Measurements from ENCODE around the gene CCDC158.

The CCDC158 gene

GRCh38 chr4:76280488-76281441 lies 140.2 kb downstream of the CCDC158 start:
- Histone ChIP-seq H3K9me3 (ENCODE audit: insufficient read depth, low read length) (no peaks in the 10 kb centered on the region), H3F3A (ENCODE audit: insufficient read depth) (no peaks in the 10 kb centered on the region), H3K79me2 (ENCODE audit: insufficient read depth, low read length) (no peaks in the 10 kb centered on the region), H3K4me3 (ENCODE audit: insufficient read depth, low read length, poor library complexity, severe bottlenecking) (no peak overlapping the region), H3K4me2 (ENCODE audit: low read depth, low read length, poor library complexity, severe bottlenecking) (no peak overlapping the region), H3K27ac (ENCODE audit: low read depth, low read length) (no peak overlapping the region), H2AFZ (ENCODE audit: low read depth, low read length, severe bottlenecking) (no peak overlapping the region), H3K36me3 (ENCODE audit: low read length) (no peaks in the 10 kb centered on the region), H3K9ac (ENCODE audit: low read length) (no peak overlapping the region), H3K27me3 (ENCODE audit: low read length) (no peaks in the 10 kb centered on the region), H3K9me2 (replicated peaks; ENCODE audit: insufficient read depth, low read length) (no peaks in the 10 kb centered on the region), H4K20me1 (ENCODE audit: low read depth, low read length) (no peaks in the 10 kb centered on the region)
- TF ChIP-seq EZH2phosphoT487 (conservative IDR thresholded peaks at IDR 0.05; ENCODE audit: low read length) = no peak
- no peak for TF ChIP-seq CTCF (IDR thresholded peaks at IDR 0.05; ENCODE audit: insufficient read depth, low read length, poor library complexity, severe bottlenecking)

GRCh38 chr4:76279462-76279861 lies 141.5 kb downstream of the CCDC158 start:
- no peaks in the 10 kb centered on the region for H3K9me3 ChIP-seq (ENCODE audit: insufficient read depth, low read length)
- H3K4me3 ChIP-seq (ENCODE audit: insufficient read depth, low read length, poor library complexity, severe bottlenecking) = no peak overlapping the region
- no peak overlapping the region for H3K27ac ChIP-seq (ENCODE audit: low read depth, low read length)
- H3K36me3 ChIP-seq (ENCODE audit: low read length) = no peaks in the 10 kb centered on the region
- no peak overlapping the region for H3K9ac ChIP-seq (ENCODE audit: low read length)
- no peaks in the 10 kb centered on the region for H3K9me2 ChIP-seq (replicated peaks; ENCODE audit: insufficient read depth, low read length)
- H3F3A ChIP-seq (ENCODE audit: insufficient read depth) = no peaks in the 10 kb centered on the region
- no peaks in the 10 kb centered on the region for H4K20me1 ChIP-seq (ENCODE audit: low read depth, low read length)
- H3K4me2 ChIP-seq (ENCODE audit: low read depth, low read length, poor library complexity, severe bottlenecking) = no peak overlapping the region
- H3K27me3 ChIP-seq (ENCODE audit: low read length) = no peaks in the 10 kb centered on the region
- no peaks in the 10 kb centered on the region for H3K79me2 ChIP-seq (ENCODE audit: insufficient read depth, low read length)
- H2AFZ ChIP-seq (ENCODE audit: low read depth, low read length, severe bottlenecking) = no peak overlapping the region
- TF ChIP-seq EZH2phosphoT487 (conservative IDR thresholded peaks at IDR 0.05; ENCODE audit: low read length) (no peak), CTCF (IDR thresholded peaks at IDR 0.05; ENCODE audit: insufficient read depth, low read length, poor library complexity, severe bottlenecking) (no peak)

GRCh38 chr4:76278583-76278982 lies 142.4 kb downstream of the CCDC158 start:
- Histone ChIP-seq H3F3A (ENCODE audit: insufficient read depth) (no peaks in the 10 kb centered on the region), H3K27ac (ENCODE audit: low read depth, low read length) (no peak overlapping the region), H3K9ac (ENCODE audit: low read length) (no peak overlapping the region), H4K20me1 (ENCODE audit: low read depth, low read length) (no peaks in the 10 kb centered on the region), H3K27me3 (ENCODE audit: low read length) (no peaks in the 10 kb centered on the region), H3K4me3 (ENCODE audit: insufficient read depth, low read length, poor library complexity, severe bottlenecking) (no peak overlapping the region), H3K4me2 (ENCODE audit: low read depth, low read length, poor library complexity, severe bottlenecking) (no peak overlapping the region), H3K9me2 (replicated peaks; ENCODE audit: insufficient read depth, low read length) (no peaks in the 10 kb centered on the region), H2AFZ (ENCODE audit: low read depth, low read length, severe bottlenecking) (no peak overlapping the region), H3K79me2 (ENCODE audit: insufficient read depth, low read length) (no peaks in the 10 kb centered on the region), H3K36me3 (ENCODE audit: low read length) (no peaks in the 10 kb centered on the region), H3K9me3 (ENCODE audit: insufficient read depth, low read length) (no peaks in the 10 kb centered on the region)
- TF ChIP-seq EZH2phosphoT487 (conservative IDR thresholded peaks at IDR 0.05; ENCODE audit: low read length) (no peak), CTCF (IDR thresholded peaks at IDR 0.05; ENCODE audit: insufficient read depth, low read length, poor library complexity, severe bottlenecking) (no peak)
